Fibroblast of the aortic adventitia (primary cell): Measurements from ENCODE around the gene ITGA8. TPM values are rescaled to one million over a fixed set of nuclear protein-coding genes. Genes with fewer than 3 reads are reported as not detected.

Experiments used
- DNase-seq: peaks from one replicate; pipeline ENCODE4 v3.0.0-alpha.2; 2010; ENCODE audit warnings: low read depth
- H3K4me3 ChIP-seq: 2 replicates; pipeline ENCODE4 v1.5.1; 2011; ENCODE audit warnings: low read depth, mild to moderate bottlenecking, control low read depth, low read length, moderate library complexity
- total RNA-seq: library from RNA; depleted of rRNA; stranded (reverse); fragments of >200 nt; gene quantifications from 2 replicates; pipeline ENCODE4 v1.2.3, GENCODE V29; 2012; ENCODE audit warnings: low replicate concordance
- TF ChIP-seq, protein P1 (sequence below): IDR thresholded peaks from 2 replicates; pipeline ENCODE4 v1.5.1; 2011; ENCODE audit warnings: mild to moderate bottlenecking, low read length, control low read depth, inconsistent platforms; ENCODE audit not compliant: insufficient read depth

ITGA8 gene
- total RNA-seq, 1 donor = 38.5 TPM

DNA sequence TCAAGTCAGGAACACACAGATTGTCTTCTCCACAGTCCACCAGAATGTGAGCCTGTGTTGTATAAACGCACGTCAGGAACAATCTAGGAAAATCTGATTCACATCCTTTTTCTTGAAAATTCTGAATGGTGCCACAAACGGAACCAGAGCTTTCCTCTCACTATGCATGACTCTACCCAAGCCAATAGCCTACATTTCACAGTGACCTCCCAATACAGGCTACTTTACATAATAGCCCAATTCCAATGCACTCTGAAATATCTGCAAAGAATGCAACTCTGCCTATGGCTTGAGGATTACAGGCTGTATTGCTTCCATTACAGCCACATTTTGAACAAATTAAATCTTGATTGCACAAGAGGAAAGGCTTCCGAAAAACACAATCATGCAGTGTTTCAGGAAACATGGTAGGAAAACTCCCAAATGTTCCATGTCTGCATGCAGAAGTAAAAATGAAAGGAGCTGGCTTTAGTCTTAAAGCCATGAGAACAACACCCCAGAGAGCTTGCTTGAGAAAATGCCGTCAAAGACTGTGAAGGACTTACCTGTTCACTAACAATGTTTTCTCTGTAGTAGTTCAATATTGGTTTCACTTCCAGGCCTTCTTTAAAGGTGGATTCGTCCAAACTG is 113.9 kb downstream of the ITGA8 start:
- TF ChIP-seq, protein P1, sequence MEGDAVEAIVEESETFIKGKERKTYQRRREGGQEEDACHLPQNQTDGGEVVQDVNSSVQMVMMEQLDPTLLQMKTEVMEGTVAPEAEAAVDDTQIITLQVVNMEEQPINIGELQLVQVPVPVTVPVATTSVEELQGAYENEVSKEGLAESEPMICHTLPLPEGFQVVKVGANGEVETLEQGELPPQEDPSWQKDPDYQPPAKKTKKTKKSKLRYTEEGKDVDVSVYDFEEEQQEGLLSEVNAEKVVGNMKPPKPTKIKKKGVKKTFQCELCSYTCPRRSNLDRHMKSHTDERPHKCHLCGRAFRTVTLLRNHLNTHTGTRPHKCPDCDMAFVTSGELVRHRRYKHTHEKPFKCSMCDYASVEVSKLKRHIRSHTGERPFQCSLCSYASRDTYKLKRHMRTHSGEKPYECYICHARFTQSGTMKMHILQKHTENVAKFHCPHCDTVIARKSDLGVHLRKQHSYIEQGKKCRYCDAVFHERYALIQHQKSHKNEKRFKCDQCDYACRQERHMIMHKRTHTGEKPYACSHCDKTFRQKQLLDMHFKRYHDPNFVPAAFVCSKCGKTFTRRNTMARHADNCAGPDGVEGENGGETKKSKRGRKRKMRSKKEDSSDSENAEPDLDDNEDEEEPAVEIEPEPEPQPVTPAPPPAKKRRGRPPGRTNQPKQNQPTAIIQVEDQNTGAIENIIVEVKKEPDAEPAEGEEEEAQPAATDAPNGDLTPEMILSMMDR = no peak
- no peak for DNase-seq
- no peak overlapping the region for H3K4me3 ChIP-seq

DNA sequence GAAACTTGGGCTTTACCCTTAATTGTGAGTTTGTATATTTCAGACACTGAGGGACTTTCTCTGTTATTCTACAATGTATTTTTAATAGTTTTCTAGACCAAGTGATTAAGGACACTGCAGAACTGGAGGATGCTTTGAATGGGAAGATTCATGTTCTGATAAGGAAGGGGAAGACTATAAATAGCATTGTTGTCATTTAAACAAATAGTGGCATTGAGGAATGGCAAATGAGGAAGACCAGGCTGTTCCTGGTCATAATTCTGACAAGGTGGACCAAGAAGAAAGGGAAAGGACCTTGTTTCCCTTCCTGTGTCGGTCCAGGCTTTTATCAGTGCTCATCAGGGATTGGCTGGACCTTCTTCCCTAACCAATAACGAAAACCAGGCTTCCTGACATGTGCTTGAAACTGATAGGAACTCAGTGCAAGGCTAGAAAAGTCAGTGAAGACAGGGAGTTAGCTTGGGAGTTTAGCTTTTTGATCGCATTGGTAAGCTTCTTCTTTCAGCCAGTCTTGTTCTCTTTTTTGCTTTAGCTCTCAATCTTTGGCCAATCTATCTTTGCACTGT is 116.2 kb downstream of the ITGA8 start:
- no peak for DNase-seq
- TF ChIP-seq, protein P1 = no peak
- H3K4me3 ChIP-seq = no peak overlapping the region

DNA sequence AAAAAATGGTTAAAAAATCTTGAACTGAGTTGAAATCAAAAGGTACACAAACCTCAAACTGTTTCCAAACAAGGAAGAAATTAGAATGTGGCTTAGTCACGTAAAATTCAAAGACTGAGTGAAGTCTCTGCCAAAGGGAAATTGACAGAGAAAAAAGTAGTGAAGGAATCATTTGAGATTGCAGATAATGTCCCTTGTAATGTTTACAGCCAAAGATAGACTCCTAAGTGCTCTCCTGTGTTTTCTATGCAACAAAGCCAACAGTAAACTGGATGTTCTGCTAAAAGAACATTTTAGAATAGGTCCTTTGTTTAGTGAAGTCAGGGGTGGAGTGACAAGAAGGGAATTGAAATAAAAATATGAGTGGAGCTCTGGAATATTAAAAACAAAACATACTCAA is 117.9 kb downstream of the ITGA8 start:
- no peak for DNase-seq
- no peak overlapping the region for H3K4me3 ChIP-seq
- TF ChIP-seq, protein P1 = no peak

DNA sequence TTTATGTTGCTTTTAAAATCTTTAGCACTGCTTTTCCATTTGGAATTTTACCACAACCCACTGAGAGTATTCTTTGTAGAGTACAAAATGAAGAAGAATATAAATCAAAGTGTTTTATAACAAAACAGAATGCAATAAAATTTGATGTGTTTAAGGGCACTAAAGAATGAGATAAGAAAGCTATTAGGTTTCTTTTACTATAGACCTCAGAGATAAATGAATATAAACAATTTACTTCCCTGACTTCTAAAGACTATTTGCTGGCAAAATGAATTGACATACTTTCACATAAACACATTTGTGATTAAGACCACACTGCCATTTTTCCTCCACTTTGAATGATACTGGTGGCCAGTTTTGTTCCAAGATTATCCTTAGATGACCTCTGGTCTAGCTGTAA is 124.5 kb downstream of the ITGA8 start:
- no peak overlapping the region for H3K4me3 ChIP-seq
- TF ChIP-seq, protein P1 = no peak
- no peak for DNase-seq

DNA sequence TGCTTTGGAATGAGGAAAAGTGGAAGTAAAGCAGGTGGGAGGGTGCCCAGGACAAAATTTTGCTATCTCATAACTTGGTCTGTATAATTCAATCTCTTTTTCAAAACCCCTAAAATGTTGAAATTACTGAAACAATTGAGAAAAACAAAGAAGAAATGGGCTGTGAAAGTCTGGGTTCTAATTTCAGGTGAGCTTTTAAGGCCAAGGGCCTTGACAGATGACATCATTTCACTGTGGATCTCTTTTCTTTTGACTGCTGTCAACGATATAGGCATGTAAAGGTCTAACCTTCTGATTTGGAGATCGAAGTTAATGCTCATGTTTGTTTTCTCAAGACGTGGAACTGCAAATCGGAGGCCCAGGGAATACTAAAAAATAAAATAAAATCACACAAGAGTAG is 127.8 kb downstream of the ITGA8 start:
- H3K4me3 ChIP-seq = no peak overlapping the region
- TF ChIP-seq, protein P1 = no peak
- no peak for DNase-seq

DNA sequence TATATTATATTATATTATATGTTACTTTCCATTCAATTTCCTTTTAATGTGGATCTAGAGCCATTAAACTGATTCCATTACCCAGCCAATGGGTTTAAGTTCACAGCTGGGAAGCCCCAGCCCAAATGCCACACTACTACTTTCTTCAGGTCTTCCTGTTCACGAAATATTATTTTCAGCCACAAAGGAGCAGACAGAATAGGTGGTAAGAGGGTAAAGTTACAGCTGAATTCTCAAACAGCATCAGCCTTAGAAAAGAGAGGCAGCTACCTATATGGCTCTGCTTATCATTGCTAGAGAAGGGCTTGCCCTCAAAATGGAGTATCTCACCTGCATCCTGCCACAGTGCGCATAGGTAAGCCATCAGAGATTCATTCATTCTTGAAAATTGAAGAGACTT is 128.3 kb downstream of the ITGA8 start:
- TF ChIP-seq, protein P1 = no peak
- H3K4me3 ChIP-seq = no peak overlapping the region
- DNase-seq = no peak
